Tibial nerve (tissue), 4 donors: ENCODE results near the gene RABL2B. TPM values are rescaled to one million over a fixed set of nuclear protein-coding genes. Genes with fewer than 3 reads are reported as not detected.
A peak's percentile ranks its signal among the peaks of the same experiment; 100 is the strongest.

Experiments
- DNase-seq, 2 donors: peaks; one replicate each; pipeline ENCODE4 v3.0.0-alpha.2; 2019; ENCODE audit warnings: low spot score in 2 of 2
- H3K27ac ChIP-seq, 4 donors: fragments of 200-600 bp; sonication (generic) in 3 of 4; one replicate each; pipeline ENCODE4 v1.5.1; 2017 to 2019; ENCODE audit warnings: mild to moderate bottlenecking in 1 of 4
- H3K27me3 ChIP-seq, 2 donors: fragments of 200-600 bp; sonication (generic) in 1 of 2; one replicate each; pipeline versions ENCODE4 v1.5.1 to v1.6.0; 2017 to 2019
- H3K36me3 ChIP-seq, 3 donors: fragments of 200-600 bp; sonication (generic); one replicate each; pipeline ENCODE4 v1.5.1; 2018 to 2019
- H3K4me1 ChIP-seq, 4 donors: fragments of 200-600 bp; sonication (generic) in 3 of 4; one replicate each; pipeline ENCODE4 v1.5.1; 2017 to 2019
- H3K4me3 ChIP-seq, 4 donors: fragments of 200-600 bp; sonication (generic) in 3 of 4; one replicate each; pipeline ENCODE4 v1.5.1; 2017 to 2019; ENCODE audit warnings: mild to moderate bottlenecking in 1 of 4, moderate library complexity in 1 of 4
- H3K9me3 ChIP-seq, 4 donors: fragments of 200-600 bp; sonication (generic) in 3 of 4; one replicate each; pipeline ENCODE4 v1.5.1; 2017 to 2019
- EP300 ChIP-seq, 2 donors: sonication (generic); formaldehyde crosslinking; IDR thresholded peaks; one replicate each; pipeline ENCODE4 v1.6.1; 2017; ENCODE audit warnings: antibody characterized with exemption in 2 of 2, mild to moderate bottlenecking in 1 of 2
- POLR2A ChIP-seq, 2 donors: fragments of 450-650 bp; IDR thresholded peaks; one replicate each; pipeline ENCODE4 v1.6.1; 2017; ENCODE audit warnings: antibody characterized with exemption in 2 of 2, mild to moderate bottlenecking in 2 of 2, moderate library complexity in 2 of 2
- WGBS, 2 donors: methylation state at CpG; one replicate each; pipeline ENCODE4 v1.1.5; 2018; 5-methylcytosine and 5-hydroxymethylcytosine counted together
- total RNA-seq, 4 donors: library from RNA; depleted of rRNA; stranded (reverse); fragments of >200 nt; gene quantifications; one replicate each; pipeline ENCODE4 v1.1.0, GENCODE V29; 2016
- TF ChIP-seq, protein P1 (sequence below), 5 experiments: fragments of 200-600 bp in 3 of 5; fragments of 450-650 bp in 2 of 5; sonication (generic) in 3 of 5; IDR thresholded peaks; one replicate each; pipeline ENCODE4 v1.5.1; 2016 to 2019; ENCODE audit warnings: antibody characterized with exemption in 5 of 5, mild to moderate bottlenecking in 3 of 5, moderate library complexity in 2 of 5

Gene RABL2B
- total RNA-seq, 4 donors from 2014 or later: 14.5 to 35.7 (median 20.5) TPM

DNA sequence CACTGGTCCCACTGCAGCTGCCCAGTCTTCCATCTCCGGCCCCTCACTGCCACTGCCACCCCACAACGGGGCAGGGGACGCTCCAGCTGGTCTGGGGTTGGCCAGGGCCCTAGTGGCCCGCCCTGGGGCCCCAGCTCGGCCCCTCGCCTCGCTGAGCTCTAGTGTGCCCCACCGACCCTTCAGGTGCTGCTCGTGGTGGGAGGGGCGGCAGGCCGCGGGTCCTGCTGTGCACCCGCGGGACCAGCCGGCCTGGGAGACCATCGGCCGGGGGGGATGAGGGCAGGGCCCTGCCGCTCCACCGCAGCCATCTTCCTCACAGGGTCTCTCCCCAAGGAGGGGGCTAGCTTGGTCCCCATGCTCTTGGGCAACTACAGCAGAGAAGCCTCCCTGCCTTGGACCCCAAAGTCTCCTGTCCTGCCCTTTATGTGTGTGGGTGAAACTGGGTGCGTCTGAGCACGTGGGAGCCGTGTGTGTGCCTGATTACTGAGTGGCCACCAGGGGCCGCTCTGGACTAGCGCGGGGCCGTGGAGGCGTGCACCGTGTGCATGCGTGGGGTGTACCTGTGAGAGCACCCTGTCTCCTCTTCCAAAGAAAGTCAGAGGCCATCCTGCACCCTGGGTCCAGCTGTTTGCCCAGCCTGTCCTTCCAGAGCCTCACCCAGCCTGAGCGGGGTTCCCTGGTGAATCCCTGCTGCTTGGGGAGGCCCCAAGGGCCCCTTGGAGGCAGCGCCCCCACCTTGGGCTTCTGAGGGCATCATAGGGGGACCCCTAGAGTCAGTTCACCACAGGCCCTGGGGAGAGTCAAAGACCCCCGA, 51.4 kb downstream of the RABL2B start:
- H3K27me3 ChIP-seq: peaks cover 0 to 18% of the 10 kb centered on the region in 2 donors
- H3K36me3 ChIP-seq: peaks cover 0 to 23% (median 0%) of the 10 kb centered on the region in 3 donors
- H3K27ac ChIP-seq: peak overlapping the region in 1 of 4 donors; percentile 60
- peak in 1 of 2 donors; percentile 15 for DNase-seq
- H3K9me3 ChIP-seq: no peaks in the 10 kb centered on the region
- TF ChIP-seq, protein P1, sequence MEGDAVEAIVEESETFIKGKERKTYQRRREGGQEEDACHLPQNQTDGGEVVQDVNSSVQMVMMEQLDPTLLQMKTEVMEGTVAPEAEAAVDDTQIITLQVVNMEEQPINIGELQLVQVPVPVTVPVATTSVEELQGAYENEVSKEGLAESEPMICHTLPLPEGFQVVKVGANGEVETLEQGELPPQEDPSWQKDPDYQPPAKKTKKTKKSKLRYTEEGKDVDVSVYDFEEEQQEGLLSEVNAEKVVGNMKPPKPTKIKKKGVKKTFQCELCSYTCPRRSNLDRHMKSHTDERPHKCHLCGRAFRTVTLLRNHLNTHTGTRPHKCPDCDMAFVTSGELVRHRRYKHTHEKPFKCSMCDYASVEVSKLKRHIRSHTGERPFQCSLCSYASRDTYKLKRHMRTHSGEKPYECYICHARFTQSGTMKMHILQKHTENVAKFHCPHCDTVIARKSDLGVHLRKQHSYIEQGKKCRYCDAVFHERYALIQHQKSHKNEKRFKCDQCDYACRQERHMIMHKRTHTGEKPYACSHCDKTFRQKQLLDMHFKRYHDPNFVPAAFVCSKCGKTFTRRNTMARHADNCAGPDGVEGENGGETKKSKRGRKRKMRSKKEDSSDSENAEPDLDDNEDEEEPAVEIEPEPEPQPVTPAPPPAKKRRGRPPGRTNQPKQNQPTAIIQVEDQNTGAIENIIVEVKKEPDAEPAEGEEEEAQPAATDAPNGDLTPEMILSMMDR (IDR thresholded peaks at IDR 0.05): peak; percentile 57 to 80 (median 67)
- TF ChIP-seq EP300 (IDR thresholded peaks at IDR 0.05): no peak
- peaks cover 0 to 52% (median 4%) of the 10 kb centered on the region in 4 donors for H3K4me1 ChIP-seq
- H3K4me3 ChIP-seq: peak overlapping the region in 1 of 4 donors; percentile 17
- WGBS, 2 donors: 44 to 63% methylated on average over 20 to 21 of the region's 32 CpGs

- WGBS, 2 donors: 50 to 52% methylated on average over 40 to 42 of the region's 76 CpGs
- Histone ChIP-seq H3K4me3 (peak overlapping the region in 1 of 4 donors; percentile 17), H3K36me3 (peaks cover 0 to 32% (median 0%) of the 10 kb centered on the region in 3 donors), H3K9me3 (no peaks in the 10 kb centered on the region), H3K4me1 (peaks cover 0 to 52% (median 4%) of the 10 kb centered on the region in 4 donors), H3K27ac (peak overlapping the region in 1 of 4 donors; percentile 60), H3K27me3 (peaks cover 0 to 18% of the 10 kb centered on the region in 2 donors)
- TF ChIP-seq POLR2A (IDR thresholded peaks at IDR 0.05): no peak
- no peak for TF ChIP-seq EP300 (IDR thresholded peaks at IDR 0.05)
- TF ChIP-seq, protein P1 (IDR thresholded peaks at IDR 0.05): no peak
- DNase-seq: peak in 1 of 2 donors; percentile 12
Observed at GRCh38 chr22:50730941-50731661, 52.3 kb downstream of the RABL2B start.

DNA sequence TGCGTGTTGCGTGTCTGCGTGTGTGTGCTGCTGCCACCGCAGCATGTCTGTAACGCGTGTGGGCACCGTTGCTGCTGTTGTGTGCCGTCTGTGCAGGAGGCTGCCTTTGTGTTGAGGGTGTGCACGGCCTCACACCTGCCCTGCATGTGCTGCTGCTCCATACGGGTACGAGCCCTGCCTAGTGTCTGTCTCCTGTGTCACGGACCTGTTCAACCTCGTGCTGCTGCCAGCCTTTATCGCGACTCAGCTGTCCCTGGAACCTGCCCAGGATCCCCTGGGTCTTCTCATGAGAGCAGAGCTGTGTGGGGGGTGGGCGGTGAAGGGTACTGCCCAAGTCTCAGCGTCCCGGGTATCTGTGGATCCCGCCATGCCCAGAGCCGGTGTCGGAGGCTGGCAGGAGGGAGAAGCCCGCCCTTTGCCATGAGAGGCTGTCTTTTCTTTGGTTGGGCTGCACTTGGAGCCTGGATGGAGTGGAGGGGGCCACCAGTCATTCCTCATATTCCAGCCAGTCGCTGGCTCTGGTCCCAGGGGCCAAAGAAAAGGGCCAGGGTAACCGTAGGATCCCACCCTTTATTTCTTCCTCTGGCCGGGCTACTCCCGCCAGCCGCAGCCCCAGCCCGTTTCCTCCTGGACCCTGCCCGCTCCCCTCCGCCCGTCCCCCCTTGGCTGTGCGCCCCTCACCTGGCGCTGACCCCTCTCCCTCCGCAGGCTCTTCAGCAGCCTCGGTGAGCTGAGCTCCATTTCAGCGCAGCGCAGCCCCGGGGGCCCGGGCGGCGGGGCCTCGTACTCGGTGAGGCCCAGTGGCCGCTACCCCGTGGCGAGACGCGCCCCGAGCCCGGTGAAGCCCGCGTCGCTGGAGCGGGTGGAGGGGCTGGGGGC, 53.2 kb downstream of the RABL2B start:
- 49 to 52% methylated on average over 26 to 33 of the region's 54 CpGs for WGBS, 2 donors

GRCh38 chr22:50729391-50730012, 53.9 kb downstream of the RABL2B start:
- TF ChIP-seq EP300 (IDR thresholded peaks at IDR 0.05) (no peak), POLR2A (IDR thresholded peaks at IDR 0.05) (no peak)
- TF ChIP-seq, protein P1 (IDR thresholded peaks at IDR 0.05): no peak
- no peak overlapping the region for H3K27ac ChIP-seq
- 82 to 87% methylated on average over 20 to 21 of the region's 21 CpGs for WGBS, 2 donors
- H3K4me1 ChIP-seq: peaks cover 0 to 52% (median 4%) of the 10 kb centered on the region in 4 donors
- peak in 1 of 2 donors; percentile 9 for DNase-seq
- no peaks in the 10 kb centered on the region for H3K9me3 ChIP-seq
- H3K36me3 ChIP-seq: peaks cover 0 to 48% (median 0%) of the 10 kb centered on the region in 3 donors
- H3K27me3 ChIP-seq: peaks cover 0 to 18% of the 10 kb centered on the region in 2 donors
- no peak overlapping the region for H3K4me3 ChIP-seq

More for the DNA sequence above, 53.2 kb downstream of the RABL2B start:
- H3K27me3 ChIP-seq: peaks cover 0 to 18% of the 10 kb centered on the region in 2 donors
- peak in 1 of 2 donors; percentile 11 for DNase-seq
- no peak overlapping the region for H3K4me3 ChIP-seq
- H3K27ac ChIP-seq: peak overlapping the region in 1 of 4 donors; percentile 8
- peaks cover 0 to 41% (median 0%) of the 10 kb centered on the region in 3 donors for H3K36me3 ChIP-seq
- no peaks in the 10 kb centered on the region for H3K9me3 ChIP-seq
- H3K4me1 ChIP-seq: peaks cover 0 to 52% (median 4%) of the 10 kb centered on the region in 4 donors
- TF ChIP-seq POLR2A (IDR thresholded peaks at IDR 0.05) (no peak), EP300 (IDR thresholded peaks at IDR 0.05) (no peak)
- TF ChIP-seq, protein P1 (IDR thresholded peaks at IDR 0.05): no peak
